Mesenchymal stem cell (in vitro differentiated cells and primary cell): ENCODE measurements around the gene MRPL54.
"Not testable (repeated sequence)": the region's sequence is repeated elsewhere in the genome, so short reads cannot be mapped to it uniquely, and the experiment has no call there.

Source experiments
- DNase-seq: peaks from one replicate; pipeline ENCODE4 v3.0.0-alpha.2; 2013
- H2AFZ ChIP-seq: one replicate; pipeline ENCODE4 v1.6.1; 2013; ENCODE audit warnings: low read depth, mild to moderate bottlenecking, control low read depth, inconsistent platforms, low read length, moderate library complexity
- H2AK5ac ChIP-seq: 2 replicates; pipeline ENCODE4 v1.6.1; 2013; ENCODE audit warnings: low read length, moderate library complexity, mild to moderate bottlenecking, inconsistent platforms; ENCODE audit not compliant: severe bottlenecking
- H2BK120ac ChIP-seq: one replicate; pipeline ENCODE4 v1.6.1; 2013; ENCODE audit warnings: low read depth, mild to moderate bottlenecking, inconsistent platforms, low read length, moderate library complexity
- H2BK12ac ChIP-seq, 2 experiments: one replicate each; pipeline ENCODE4 v1.6.1; 2013; ENCODE audit warnings: inconsistent platforms in 2 of 2, low read length in 2 of 2, mild to moderate bottlenecking in 2 of 2, moderate library complexity in 2 of 2, control low read depth in 1 of 2
- H2BK15ac ChIP-seq: one replicate; pipeline ENCODE4 v1.6.1; 2013; ENCODE audit warnings: mild to moderate bottlenecking, low read depth, inconsistent platforms; ENCODE audit not compliant: poor library complexity, severe bottlenecking
- H2BK5ac ChIP-seq: 2 replicates; pipeline ENCODE4 v1.6.1; 2013; ENCODE audit warnings: low read depth, mild to moderate bottlenecking, low read length, control low read depth, inconsistent platforms; ENCODE audit not compliant: poor library complexity, severe bottlenecking
- H3K14ac ChIP-seq, 2 experiments: one replicate each; pipeline ENCODE4 v1.6.1; 2013; ENCODE audit warnings: inconsistent platforms in 2 of 2, low read length in 2 of 2, control low read depth in 1 of 2, mild to moderate bottlenecking in 1 of 2, moderate library complexity in 1 of 2
- H3K18ac ChIP-seq, 2 experiments: one replicate each; pipeline ENCODE4 v1.6.1; 2013; ENCODE audit warnings: inconsistent platforms in 2 of 2, low read length in 2 of 2, control low read depth in 1 of 2, low read depth in 1 of 2, mild to moderate bottlenecking in 1 of 2
- H3K23ac ChIP-seq, 2 experiments: one replicate each; pipeline ENCODE4 v1.6.1; 2013; ENCODE audit warnings: inconsistent platforms in 2 of 2, low read length in 2 of 2, mild to moderate bottlenecking in 2 of 2, moderate library complexity in 2 of 2, control low read depth in 1 of 2
- H3K27ac ChIP-seq: 2 replicates; pipeline ENCODE4 v1.5.1; 2013; ENCODE audit warnings: mild to moderate bottlenecking, moderate library complexity, low read length, control low read depth, inconsistent platforms; ENCODE audit not compliant: poor library complexity, severe bottlenecking
- H3K27me3 ChIP-seq, 2 experiments: 2 replicates each; pipeline versions ENCODE4 v1.6.1 to v1.7.0; 2013; ENCODE audit warnings: low read length in 2 of 2, mild to moderate bottlenecking in 2 of 2, moderate library complexity in 2 of 2, control low read depth in 1 of 2, inconsistent platforms in 1 of 2; ENCODE audit not compliant: control insufficient read depth in 1 of 2, insufficient read depth in 1 of 2
- H3K36me3 ChIP-seq, 2 experiments: 2 replicates each; pipeline versions ENCODE4 v1.6.1 to v1.7.0; 2013; ENCODE audit warnings: low read length in 2 of 2, control low read depth in 1 of 2, inconsistent platforms in 1 of 2, low read depth in 1 of 2, mild to moderate bottlenecking in 1 of 2; ENCODE audit not compliant: insufficient read depth in 2 of 2, control insufficient read depth in 1 of 2
- H3K4ac ChIP-seq, 2 experiments: one replicate each; pipeline ENCODE4 v1.6.1; 2013; ENCODE audit warnings: inconsistent platforms in 2 of 2, low read length in 2 of 2, mild to moderate bottlenecking in 2 of 2, moderate library complexity in 2 of 2, control low read depth in 1 of 2, low read depth in 1 of 2
- H3K4me1 ChIP-seq: 2 replicates; pipeline ENCODE4 v1.6.1; 2013; ENCODE audit warnings: low read depth, low read length, control low read depth; ENCODE audit not compliant: control insufficient read depth, insufficient read depth
- H3K4me2 ChIP-seq: 2 replicates; pipeline ENCODE4 v1.6.1; 2013; ENCODE audit warnings: low read length, mild to moderate bottlenecking, inconsistent platforms; ENCODE audit not compliant: poor library complexity, severe bottlenecking
- H3K4me3 ChIP-seq, 2 experiments: 2 replicates each; pipeline versions ENCODE4 v1.5.1 to v1.7.0; 2013; ENCODE audit warnings: low read length in 2 of 2, mild to moderate bottlenecking in 2 of 2, control low read depth in 1 of 2, low read depth in 1 of 2; ENCODE audit not compliant: insufficient read depth in 1 of 2
- H3K79me1 ChIP-seq: replicated peaks from 2 replicates; pipeline ENCODE4 v1.6.1; 2013; ENCODE audit warnings: mild to moderate bottlenecking, control low read depth, low read length, inconsistent platforms; ENCODE audit not compliant: poor library complexity, severe bottlenecking
- H3K9ac ChIP-seq: 2 replicates; pipeline ENCODE4 v1.7.0; 2013; ENCODE audit warnings: mild to moderate bottlenecking, low read length, moderate library complexity
- H3K9me3 ChIP-seq: 2 replicates; pipeline ENCODE4 v1.7.0; 2013; ENCODE audit warnings: mild to moderate bottlenecking, low read length; ENCODE audit not compliant: control insufficient read depth
- H4K8ac ChIP-seq: one replicate; pipeline ENCODE4 v1.6.1; 2013; ENCODE audit warnings: inconsistent platforms, mild to moderate bottlenecking, low read length, moderate library complexity
- H4K91ac ChIP-seq: one replicate; pipeline ENCODE4 v1.6.1; 2013; ENCODE audit warnings: mild to moderate bottlenecking, low read length, inconsistent platforms
- WGBS: methylation state at CpG from one replicate; pipeline ENCODE4 v1.1.7; 2013; ENCODE audit warnings: mixed read lengths; 5-methylcytosine and 5-hydroxymethylcytosine counted together

The MRPL54 gene

DNA sequence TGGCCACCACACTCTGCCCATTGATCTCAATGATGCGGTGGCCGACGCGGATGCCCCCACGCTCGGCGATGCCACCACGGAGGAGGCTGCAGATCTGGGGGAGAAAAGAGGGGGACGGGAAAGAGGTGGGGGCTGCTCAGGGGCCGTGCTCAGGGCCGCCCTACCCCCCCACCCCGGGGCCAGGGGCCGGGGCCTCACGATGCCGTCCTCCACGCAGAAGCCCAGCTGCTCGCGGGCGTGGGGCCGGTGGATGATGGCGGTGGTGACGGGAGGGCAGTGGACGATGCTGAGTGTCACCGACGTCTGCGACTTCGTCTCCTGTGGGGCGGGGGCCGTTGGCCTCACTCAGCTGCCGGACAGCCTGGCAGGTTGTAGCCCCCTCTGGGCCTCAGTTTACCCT, 11.2 kb upstream of the MRPL54 start:
- no peak overlapping the region for H2BK120ac ChIP-seq
- no peak overlapping the region for H3K18ac ChIP-seq
- no peak overlapping the region for H3K14ac ChIP-seq
- H3K27me3 ChIP-seq, result peaks cover 0 to 12% of the 10 kb centered on the region in 2 experiments
- H3K9me3 ChIP-seq, result no peaks in the 10 kb centered on the region
- H3K4me2 ChIP-seq, result no peak overlapping the region
- H2BK12ac ChIP-seq, result no peak overlapping the region
- peaks cover 9% of the 10 kb centered on the region for H3K79me1 ChIP-seq
- no peak for DNase-seq
- no peak overlapping the region for H2BK5ac ChIP-seq
- WGBS, result 98% methylated on average over 30 of the region's 30 CpGs
- H3K4ac ChIP-seq, result no peak overlapping the region
- H2AFZ ChIP-seq, result no peak overlapping the region
- peaks cover 29 to 51% of the 10 kb centered on the region in 2 experiments for H3K36me3 ChIP-seq
- no peak overlapping the region for H3K23ac ChIP-seq
- no peak overlapping the region for H4K8ac ChIP-seq
- no peak overlapping the region for H3K4me3 ChIP-seq
- no peak overlapping the region for H3K27ac ChIP-seq
- no peak overlapping the region for H2BK15ac ChIP-seq
- no peak overlapping the region for H2AK5ac ChIP-seq
- H4K91ac ChIP-seq, result no peak overlapping the region
- H3K9ac ChIP-seq, result no peak overlapping the region
- H3K4me1 ChIP-seq, result peaks cover 6% of the 10 kb centered on the region

GRCh38 chr19:3752492-3752891, 10.0 kb upstream of the MRPL54 start:
- Histone ChIP-seq H2BK120ac (no peak overlapping the region), H3K36me3 (peaks cover 33 to 56% of the 10 kb centered on the region in 2 experiments), H2BK15ac (no peak overlapping the region), H4K8ac (no peak overlapping the region), H3K79me1 (peaks cover 13% of the 10 kb centered on the region), H3K18ac (no peak overlapping the region), H3K27ac (no peak overlapping the region), H2BK12ac (no peak overlapping the region), H3K4me1 (peaks cover 6% of the 10 kb centered on the region), H3K4ac (no peak overlapping the region), H3K14ac (no peak overlapping the region), H2AK5ac (no peak overlapping the region), H2AFZ (no peak overlapping the region), H2BK5ac (no peak overlapping the region), H3K27me3 (peaks cover 0 to 4% of the 10 kb centered on the region in 2 experiments), H3K9me3 (no peaks in the 10 kb centered on the region), H3K9ac (no peak overlapping the region), H4K91ac (no peak overlapping the region), H3K23ac (no peak overlapping the region), H3K4me2 (no peak overlapping the region), H3K4me3 (no peak overlapping the region)
- WGBS, result 98% methylated on average over 25 of the region's 25 CpGs
- DNase-seq, result no peak

GRCh38 chr19:3753631-3754410, 8.7 kb upstream of the MRPL54 start:
- Histone ChIP-seq H3K9me3 (no peaks in the 10 kb centered on the region), H3K14ac (no peak overlapping the region), H3K9ac (no peak overlapping the region), H2AK5ac (no peak overlapping the region), H4K8ac (no peak overlapping the region), H3K27me3 (no peaks in the 10 kb centered on the region), H2BK12ac (no peak overlapping the region), H3K36me3 (peaks cover 42 to 68% of the 10 kb centered on the region in 2 experiments), H2AFZ (no peak overlapping the region), H3K4ac (no peak overlapping the region), H2BK120ac (no peak overlapping the region), H3K27ac (no peak overlapping the region), H4K91ac (no peak overlapping the region), H2BK15ac (no peak overlapping the region), H3K23ac (no peak overlapping the region), H2BK5ac (no peak overlapping the region), H3K79me1 (peaks cover 19% of the 10 kb centered on the region), H3K4me1 (peaks cover 2% of the 10 kb centered on the region), H3K4me3 (no peak overlapping the region), H3K18ac (no peak overlapping the region), H3K4me2 (no peak overlapping the region)
- WGBS, result 97% methylated on average over 51 of the region's 51 CpGs
- DNase-seq, result no peak

DNA sequence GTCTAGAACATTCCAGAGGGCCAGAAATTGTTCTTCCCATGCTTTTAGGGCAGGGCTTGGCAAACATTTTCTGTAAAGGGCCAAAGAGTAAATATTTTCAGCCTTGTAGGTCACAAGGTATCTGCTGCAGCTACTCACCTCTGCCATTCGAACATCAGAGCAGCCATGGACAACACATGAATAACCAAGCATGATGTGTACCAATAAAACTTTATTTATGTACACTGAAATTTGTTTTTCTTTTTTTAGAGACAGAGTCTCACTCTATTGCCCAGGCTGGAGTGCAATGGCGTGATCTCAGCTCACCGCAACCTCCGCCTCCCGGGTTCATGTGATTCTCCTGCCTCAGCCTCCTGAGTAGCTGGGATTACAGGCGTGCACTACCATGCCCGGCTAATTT, 4.8 kb upstream of the MRPL54 start:
- H3K36me3 ChIP-seq, result peaks cover 23 to 46% of the 10 kb centered on the region in 2 experiments
- not testable (repeated sequence) for H2AFZ ChIP-seq, H3K9ac ChIP-seq, H3K4me3 ChIP-seq, H3K27ac ChIP-seq, H3K23ac ChIP-seq, H3K9me3 ChIP-seq, H3K4ac ChIP-seq, H4K91ac ChIP-seq, H4K8ac ChIP-seq, H2BK12ac ChIP-seq, DNase-seq, H3K4me2 ChIP-seq, H2AK5ac ChIP-seq, H3K18ac ChIP-seq, H3K14ac ChIP-seq, H3K27me3 ChIP-seq, H2BK15ac ChIP-seq, H2BK5ac ChIP-seq, H2BK120ac ChIP-seq
- peaks cover 19% of the 10 kb centered on the region for H3K4me1 ChIP-seq
- WGBS, result 98% methylated on average over 6 of the region's 7 CpGs
- H3K79me1 ChIP-seq, result peaks cover 38% of the 10 kb centered on the region
